Glomerular visceral epithelial cell (primary cell): ENCODE data around the gene MELK.

Source experiments
- DNase-seq: peaks from one replicate; pipeline ENCODE4 v3.0.0-alpha.2; 2016; ENCODE audit errors: extremely low spot score

The MELK gene

GRCh38 chr9:36584620-36585460 lies 12.1 kb downstream of the MELK start:
- DNase-seq: peak; percentile 69

GRCh38 chr9:36590231-36590630 lies 17.5 kb downstream of the MELK start:
- no peak for DNase-seq

DNA sequence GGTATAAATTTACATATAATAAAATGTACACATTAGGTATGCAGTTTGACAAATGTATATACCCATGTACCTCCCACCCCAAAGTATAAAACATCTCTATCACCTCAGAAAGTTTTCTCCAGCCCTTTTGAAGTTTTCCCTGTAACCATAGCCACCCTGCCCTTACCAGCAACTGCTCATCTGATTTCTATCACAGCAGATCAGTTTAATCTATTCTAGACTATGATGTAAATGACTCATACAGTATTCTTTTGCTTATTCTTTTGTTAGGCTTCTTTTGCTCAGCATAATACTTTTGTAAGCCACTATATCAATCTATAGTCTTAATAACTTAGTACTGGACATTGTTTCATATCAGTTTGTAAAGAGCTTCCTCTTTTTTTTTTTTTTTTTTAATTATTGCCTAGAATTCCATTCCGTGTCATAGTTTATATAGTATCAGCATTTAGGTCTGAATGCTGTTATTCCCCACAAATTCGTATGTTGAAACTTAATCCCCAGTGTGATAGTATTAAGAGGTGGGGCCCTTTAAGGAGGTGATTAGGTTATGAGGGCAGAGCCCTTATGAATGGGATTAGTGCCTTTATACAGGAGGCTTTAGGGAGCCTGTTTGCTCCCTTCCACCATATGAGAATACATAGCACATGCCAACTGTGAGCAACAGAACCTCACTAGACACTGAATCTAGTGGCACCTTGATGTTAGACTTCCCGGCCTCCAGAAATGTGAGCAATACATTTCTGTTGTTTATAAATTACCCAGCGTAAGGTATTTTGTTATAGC lies 20.3 kb downstream of the MELK start:
- no peak for DNase-seq

DNA sequence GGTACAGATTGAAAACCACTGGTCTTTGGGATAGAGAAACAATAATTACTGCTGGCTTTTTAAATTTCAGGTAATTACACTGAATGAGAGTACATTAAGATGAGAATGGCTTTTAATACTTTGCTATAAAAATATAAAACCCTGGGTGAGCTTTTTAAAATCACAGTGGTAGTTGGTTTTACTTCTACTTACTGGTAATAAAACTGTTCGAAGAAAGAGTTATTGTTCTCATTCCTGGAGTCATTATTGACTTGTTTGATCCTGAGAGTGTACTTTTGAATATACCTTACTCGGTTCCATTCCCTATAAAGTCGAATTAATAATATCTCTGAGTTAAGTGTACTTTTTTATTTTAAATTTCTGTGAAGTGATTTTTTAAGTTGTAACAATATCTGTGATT lies 21.5 kb downstream of the MELK start:
- DNase-seq: no peak

GRCh38 chr9:36597412-36598178 lies 24.9 kb downstream of the MELK start:
- DNase-seq: peak; percentile 49

GRCh38 chr9:36598273-36598672 lies 25.6 kb downstream of the MELK start:
- no peak for DNase-seq

DNA sequence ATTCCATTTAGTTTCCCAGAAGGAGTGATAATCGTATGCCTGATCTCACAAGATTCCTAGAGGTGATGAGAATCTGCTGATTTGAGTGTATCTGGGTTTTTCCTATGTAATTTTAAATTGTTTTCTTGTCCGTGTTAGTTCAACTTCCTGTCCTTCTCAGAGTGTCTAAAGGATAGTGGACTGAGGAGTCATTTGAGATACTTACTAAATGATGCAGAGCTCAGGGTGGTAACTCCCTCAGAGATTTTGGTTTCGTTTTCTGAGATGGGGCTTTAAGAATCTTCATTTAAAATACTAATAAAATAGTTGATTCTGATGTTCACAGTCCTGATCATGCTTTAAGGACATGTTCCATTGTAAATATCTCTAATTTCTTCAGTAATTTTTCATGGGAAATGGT lies 30.3 kb downstream of the MELK start:
- DNase-seq: no peak

DNA sequence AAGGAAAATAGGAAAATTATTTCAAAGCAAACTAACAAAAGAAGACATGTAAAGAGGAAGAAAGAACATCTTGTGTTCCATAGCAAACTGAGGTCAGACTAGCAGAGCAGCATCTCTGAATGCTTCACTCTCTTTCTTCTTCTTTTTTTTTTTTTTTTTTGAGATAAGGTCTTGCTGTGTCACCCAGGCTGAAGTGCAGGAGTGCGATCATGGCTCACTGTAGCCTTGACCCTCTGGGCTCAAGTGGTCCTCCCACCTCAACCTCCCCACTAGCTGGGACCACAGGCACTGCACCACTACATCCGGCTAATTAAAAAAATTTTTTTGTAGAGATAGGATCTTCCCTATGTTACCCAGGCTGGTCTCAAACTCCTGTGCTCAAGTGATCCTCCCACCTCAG lies 36.6 kb downstream of the MELK start:
- no peak for DNase-seq

DNA sequence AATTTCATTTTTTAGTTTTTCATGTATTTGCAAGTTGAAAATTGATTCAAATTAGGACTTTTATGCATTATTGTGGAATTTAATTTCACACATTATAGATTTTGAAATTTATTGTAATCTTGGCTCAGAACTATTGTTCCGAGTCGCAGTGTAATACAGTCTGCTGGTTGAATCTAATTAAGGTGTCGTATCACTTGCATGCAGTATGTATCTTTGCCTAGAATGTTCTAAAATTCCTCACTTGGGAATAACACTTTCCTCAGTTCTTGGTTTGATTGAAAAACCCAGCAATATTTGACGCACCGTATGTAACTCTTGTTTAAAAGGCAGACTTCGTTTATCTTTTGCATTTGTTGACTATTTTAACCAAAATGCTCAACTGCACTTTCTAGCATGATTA lies 49.4 kb downstream of the MELK start:
- no peak for DNase-seq

GRCh38 chr9:36623280-36623679 lies 50.6 kb downstream of the MELK start:
- no peak for DNase-seq

- peak; percentile 63 for DNase-seq
These were observed 52.4 kb downstream of the MELK start for GRCh38 chr9:36625006-36625615.

DNA sequence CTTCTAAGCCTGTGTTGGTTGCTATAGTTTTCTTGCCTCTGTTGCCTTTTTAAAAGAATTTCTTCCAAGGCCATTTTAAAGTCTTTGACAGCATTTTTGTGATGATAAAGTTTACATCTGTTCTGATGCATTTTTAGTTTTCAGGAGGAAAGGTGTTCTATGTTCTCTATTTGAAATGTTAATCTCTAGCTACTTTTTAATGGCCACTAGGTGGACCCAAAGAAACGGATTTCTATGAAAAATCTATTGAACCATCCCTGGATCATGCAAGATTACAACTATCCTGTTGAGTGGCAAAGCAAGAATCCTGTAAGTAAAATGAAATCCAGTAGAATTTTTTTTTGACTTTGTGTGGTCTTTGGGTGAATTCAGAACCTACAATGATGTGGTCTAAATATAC lies 60.2 kb downstream of the MELK start:
- peak; percentile 31 for DNase-seq

DNA sequence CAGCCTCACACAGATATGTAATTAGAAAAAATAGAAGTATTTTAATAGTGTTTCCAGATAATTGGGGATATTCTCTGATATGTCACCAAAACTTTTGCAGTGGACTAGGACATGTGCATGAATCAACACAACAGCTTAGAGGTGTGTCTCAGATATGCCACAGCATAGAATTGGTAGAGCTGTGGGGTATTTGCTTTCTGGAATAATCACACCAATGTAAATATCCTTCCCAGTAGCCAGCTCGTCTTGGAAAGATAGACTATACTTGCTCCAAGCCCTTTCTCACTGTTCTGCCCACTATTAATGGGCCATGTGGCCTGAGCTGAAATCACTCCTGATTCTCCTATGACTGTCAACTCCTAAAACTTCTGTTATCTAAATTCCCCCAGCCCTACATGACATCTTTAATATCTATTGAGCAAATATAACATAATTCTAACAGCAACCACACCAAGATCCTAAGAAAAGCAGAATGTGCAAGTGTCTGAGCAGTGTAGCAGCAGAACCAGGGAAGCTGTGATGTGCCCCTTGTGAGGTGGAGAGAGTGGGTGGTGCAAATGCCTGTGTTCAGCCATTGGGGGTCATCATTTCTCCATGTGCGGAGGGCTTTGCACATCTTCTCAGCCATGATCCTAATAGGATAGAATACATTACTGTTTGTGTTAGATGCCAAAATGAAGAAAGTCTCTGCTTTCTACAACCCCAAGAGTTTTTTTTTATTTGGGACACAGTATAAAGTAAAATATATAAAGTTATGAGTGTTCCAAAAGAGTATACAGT lies 65.0 kb downstream of the MELK start:
- DNase-seq: no peak

DNA sequence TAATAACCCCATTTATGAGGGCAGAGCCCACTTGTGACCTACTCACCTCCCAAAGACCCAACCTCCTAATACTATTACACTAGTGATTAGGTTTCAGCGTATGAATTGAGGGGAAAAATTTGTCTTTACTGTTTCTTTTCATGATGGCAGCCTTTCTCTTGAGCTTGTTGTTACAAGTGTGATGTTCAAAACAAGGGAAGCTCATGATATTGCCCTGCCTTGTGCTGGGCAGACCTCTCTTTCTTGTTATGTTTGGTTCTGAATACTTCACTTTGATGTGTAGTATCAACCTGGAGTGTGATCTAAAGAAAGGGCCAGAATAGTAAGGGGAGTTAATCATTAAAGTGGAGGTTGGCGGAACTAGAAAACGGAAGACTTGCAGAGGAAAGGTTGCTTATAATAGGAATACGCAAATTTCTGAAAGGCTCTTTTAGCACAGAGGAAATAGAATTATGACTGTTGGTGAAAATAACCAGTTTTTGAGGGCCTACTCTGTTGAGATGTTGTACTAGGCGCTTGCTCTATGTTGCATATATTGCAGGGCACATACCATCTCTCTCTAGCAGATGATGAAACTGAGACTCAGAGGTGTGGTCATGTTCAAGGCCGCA lies 68.2 kb downstream of the MELK start:
- DNase-seq: no peak

DNA sequence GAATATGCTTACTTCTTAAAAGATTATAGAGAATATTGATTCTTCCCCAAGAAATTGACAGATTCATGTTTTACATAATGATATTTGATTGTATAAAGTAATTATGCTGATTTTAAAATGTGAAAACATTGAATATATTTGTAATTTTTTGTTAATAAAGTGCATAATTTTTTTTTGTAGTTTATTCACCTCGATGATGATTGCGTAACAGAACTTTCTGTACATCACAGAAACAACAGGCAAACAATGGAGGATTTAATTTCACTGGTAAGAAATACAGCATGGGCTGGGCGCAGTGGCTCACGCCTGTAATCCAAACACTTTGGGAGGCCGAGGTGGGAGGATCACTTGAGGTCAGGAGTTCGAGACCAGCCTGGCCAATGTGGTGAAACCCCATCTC lies 70.1 kb downstream of the MELK start:
- DNase-seq: no peak

DNA sequence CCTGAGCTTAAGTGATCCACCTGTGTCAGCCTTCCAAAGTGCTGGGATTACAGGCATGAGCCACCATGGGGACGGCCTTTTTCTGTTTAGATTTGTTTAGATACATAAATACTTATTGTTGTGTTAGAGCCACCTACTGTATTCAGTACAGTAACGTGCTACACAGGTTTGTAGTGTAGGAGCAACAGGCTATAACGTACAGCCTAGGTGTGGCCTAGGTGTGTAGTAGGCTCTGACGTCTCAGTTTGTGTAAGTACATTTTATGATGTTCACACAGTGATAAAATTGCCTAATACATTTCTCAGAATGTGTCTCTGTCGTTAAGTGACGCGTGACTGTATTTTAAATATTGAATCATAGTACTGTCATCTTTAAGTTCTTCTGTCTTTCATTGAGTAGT lies 84.1 kb downstream of the MELK start:
- DNase-seq: no peak

- DNase-seq: no peak
These were observed 86.8 kb downstream of the MELK start for GRCh38 chr9:36659500-36659899.

DNA sequence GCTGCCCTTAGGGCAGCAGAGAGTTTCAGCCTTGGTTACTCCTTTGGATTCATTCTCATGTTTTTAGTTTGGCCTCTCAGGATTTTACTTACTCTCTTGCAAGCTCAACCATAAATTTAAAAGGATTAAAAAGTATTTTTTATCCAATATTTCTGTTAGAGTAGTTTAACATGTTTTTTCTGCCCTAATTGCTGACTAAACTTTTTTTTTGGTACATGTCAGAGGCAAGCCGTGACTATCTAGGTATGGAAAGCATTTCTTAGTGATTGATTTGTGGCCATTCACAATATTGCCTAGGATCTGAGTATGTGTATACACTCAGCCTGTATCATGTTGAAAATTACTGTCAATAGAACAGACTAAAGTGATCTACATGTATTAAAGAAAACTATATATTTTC lies 92.1 kb downstream of the MELK start:
- DNase-seq: no peak

DNA sequence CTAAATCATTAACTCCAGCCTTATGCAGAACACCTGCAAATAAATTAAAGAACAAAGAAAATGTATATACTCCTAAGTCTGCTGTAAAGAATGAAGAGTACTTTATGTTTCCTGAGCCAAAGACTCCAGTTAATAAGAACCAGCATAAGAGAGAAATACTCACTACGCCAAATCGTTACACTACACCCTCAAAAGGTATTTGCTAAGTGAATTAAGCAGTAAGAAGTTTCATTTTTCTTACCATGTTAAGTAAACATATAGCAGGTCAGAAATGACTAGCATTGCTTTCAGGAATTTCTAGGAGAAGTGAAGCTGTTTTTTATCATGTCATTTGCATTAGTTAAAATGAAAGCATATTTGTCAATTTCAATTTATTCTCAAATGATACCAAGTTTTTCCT lies 92.7 kb downstream of the MELK start:
- DNase-seq: no peak

DNA sequence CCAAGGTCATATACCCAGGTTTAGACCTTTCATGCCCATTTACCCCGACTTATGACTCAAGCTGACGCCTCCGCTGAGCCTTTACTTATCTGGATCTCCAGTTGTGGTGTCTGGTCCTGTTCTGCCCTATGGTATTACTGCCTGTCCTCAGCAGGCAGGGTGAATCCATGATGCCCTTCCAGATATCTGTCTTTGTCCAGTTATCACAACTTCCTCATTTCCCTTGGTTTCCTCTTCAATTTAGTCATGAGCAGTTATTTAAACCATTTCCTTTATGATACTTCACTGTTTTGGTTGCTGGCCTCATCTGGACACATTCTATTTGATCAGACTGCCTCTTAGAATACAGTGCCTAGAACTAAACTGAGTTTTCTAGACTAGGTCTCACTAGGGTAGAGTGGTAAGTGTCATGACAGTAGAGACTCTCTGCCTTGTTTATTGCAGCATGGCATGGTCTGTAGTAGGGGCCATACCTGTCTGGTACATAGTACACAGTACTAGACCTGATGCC lies 93.3 kb downstream of the MELK start:
- peak; percentile 11 for DNase-seq

DNA sequence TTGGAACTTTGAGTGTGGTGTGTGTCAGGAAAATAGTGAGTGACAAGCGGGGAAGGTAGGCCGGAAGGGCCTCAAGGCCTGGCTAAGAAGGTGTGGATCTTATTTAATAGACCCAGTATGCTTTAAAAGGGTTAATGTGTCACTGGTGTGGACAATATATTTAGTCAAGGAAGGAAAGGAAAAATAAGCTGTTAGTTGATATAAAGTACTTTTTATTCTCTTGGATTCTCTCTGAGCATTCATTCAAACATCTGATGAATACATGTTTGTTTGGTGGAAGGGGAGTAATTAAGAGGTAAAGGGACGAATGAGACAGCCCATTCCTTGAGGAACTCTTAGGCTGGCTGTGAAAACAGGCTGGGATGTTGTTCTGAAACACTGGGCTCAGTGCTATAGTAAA lies 98.9 kb downstream of the MELK start:
- DNase-seq: no peak
